AG09319 (cell line): ENCODE measurements around the gene TRPM8.

ENCODE experiments used
- DNase-seq: peaks from one replicate; pipeline ENCODE4 v3.0.0-alpha.2; 2010; ENCODE audit warnings: low read depth; ENCODE audit errors: extremely low read depth
- TF ChIP-seq, protein P1 (sequence below): IDR thresholded peaks from 2 replicates; pipeline ENCODE4 v1.5.1; 2011; ENCODE audit warnings: low read depth, mild to moderate bottlenecking, inconsistent platforms, low read length, moderate library complexity

TRPM8 gene

GRCh38 chr2:233983445-233983844 lies 66.3 kb downstream of the TRPM8 start:
- TF ChIP-seq, protein P1, sequence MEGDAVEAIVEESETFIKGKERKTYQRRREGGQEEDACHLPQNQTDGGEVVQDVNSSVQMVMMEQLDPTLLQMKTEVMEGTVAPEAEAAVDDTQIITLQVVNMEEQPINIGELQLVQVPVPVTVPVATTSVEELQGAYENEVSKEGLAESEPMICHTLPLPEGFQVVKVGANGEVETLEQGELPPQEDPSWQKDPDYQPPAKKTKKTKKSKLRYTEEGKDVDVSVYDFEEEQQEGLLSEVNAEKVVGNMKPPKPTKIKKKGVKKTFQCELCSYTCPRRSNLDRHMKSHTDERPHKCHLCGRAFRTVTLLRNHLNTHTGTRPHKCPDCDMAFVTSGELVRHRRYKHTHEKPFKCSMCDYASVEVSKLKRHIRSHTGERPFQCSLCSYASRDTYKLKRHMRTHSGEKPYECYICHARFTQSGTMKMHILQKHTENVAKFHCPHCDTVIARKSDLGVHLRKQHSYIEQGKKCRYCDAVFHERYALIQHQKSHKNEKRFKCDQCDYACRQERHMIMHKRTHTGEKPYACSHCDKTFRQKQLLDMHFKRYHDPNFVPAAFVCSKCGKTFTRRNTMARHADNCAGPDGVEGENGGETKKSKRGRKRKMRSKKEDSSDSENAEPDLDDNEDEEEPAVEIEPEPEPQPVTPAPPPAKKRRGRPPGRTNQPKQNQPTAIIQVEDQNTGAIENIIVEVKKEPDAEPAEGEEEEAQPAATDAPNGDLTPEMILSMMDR, result no peak
- DNase-seq, result no peak

DNA sequence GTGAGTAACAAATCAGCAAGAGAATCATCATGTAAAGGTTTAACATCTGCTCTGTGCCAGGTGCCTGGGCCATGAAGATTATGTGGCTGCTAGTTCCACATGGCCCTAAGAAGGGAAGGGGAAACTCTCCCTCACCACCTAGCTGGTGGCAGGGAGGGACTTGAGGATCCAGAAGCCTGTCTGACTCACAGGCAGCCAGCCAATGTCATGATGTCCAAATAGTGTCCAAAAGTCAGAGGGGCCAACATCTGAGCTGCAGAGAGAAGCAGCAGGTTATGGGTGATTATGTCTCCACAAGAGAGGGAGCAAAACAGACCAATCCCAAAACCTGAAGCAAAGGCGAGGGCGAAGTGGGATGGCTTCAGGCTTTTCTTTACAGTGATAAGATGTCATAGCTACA lies 71.4 kb downstream of the TRPM8 start:
- no peak for DNase-seq
- TF ChIP-seq, protein P1, result no peak

DNA sequence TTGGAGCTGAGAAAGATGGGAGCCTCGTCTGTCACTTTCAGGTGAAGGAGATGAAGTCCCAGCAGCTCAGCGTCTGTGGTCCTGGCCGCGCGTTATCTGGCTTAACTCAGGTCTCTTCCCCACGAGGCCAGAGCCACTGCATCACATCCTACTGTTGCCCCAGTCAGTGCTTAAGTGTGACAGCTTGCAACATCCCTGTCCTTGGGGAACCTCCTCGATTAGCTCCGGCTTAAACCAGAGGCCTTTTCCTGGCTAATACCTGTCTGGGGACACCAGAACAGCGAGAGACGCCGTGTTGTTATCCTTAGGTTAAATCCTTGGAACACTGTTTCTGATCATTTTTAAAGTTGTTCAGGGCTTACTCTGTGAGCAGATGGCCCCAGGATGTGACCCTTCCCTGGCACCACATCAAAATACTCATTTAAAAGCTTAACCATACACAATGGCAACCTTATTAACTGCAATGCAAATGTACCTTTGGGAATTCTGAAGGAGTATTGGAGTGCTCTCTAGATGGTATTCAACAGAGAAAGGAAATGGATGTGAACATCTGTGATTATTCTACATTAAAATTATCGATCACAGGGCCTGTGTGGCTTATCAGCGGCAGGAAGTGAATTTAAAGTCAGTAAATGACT lies 72.2 kb downstream of the TRPM8 start:
- no peak for DNase-seq
- TF ChIP-seq, protein P1, result no peak

GRCh38 chr2:233990261-233990798 lies 73.2 kb downstream of the TRPM8 start:
- DNase-seq, result no peak
- TF ChIP-seq, protein P1, result no peak

- no peak for DNase-seq
- TF ChIP-seq, protein P1, result no peak
Measured at GRCh38 chr2:233991196-233991595, 74.0 kb downstream of the TRPM8 start.

GRCh38 chr2:233992513-233993217 lies 75.5 kb downstream of the TRPM8 start:
- DNase-seq, result no peak
- TF ChIP-seq, protein P1, result no peak

DNA sequence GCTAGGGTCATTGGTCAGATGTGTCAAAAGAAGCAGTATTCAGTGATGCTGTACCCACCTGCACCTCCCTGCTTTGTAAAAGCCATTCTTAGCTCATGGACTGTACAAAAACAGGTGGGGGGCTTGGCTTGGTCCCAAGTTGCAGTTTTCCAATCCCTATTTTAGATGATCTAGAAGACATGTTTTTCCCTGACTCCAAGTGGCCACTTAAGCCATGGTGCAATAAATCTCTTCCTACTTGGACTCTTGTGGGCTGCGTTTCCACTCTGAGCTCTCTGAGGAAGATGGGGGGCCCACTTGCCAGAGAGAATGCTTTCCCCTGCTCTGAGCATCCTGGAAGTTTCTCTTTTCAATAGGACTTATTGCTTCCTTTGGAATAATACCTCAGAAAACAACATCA lies 76.3 kb downstream of the TRPM8 start:
- TF ChIP-seq, protein P1, result no peak
- DNase-seq, result no peak
